Neural cell (in vitro differentiated cells): ENCODE results near the gene ANO4. TPM values are rescaled to one million over a fixed set of nuclear protein-coding genes. Genes with fewer than 3 reads are reported as not detected.

Experiments used
- H2AFZ ChIP-seq: fragments of 200-600, 300-800 bp; sonication (generic), shearing (Covaris generic); 2 replicates; pipeline ENCODE4 v1.6.0; 2014; ENCODE audit warnings: low read depth, mild to moderate bottlenecking, antibody characterized with exemption, low read length, moderate library complexity
- H3F3A ChIP-seq: fragments of 200-600 bp; shearing (Covaris generic); 2 replicates; pipeline ENCODE4 v1.6.1; 2016; ENCODE audit warnings: mild to moderate bottlenecking, moderate library complexity, mixed read lengths, antibody characterized with exemption, low read length; ENCODE audit not compliant: insufficient read depth, poor library complexity, severe bottlenecking
- H3K27ac ChIP-seq: fragments of 200-600, 300-800 bp; sonication (generic), shearing (Covaris generic); 2 replicates; pipeline ENCODE4 v1.5.1; 2014; ENCODE audit warnings: mild to moderate bottlenecking, low read length, moderate library complexity
- H3K27me3 ChIP-seq: fragments of 300-800, 200-600 bp; sonication (generic), shearing (Covaris generic); 2 replicates; pipeline ENCODE4 v1.6.0; 2014; ENCODE audit warnings: mild to moderate bottlenecking, low read depth, low read length, moderate library complexity; ENCODE audit not compliant: insufficient read depth
- H3K36me3 ChIP-seq: fragments of 300-800, 200-600 bp; sonication (generic), shearing (Covaris generic); 2 replicates; pipeline ENCODE4 v1.5.1; 2014; ENCODE audit warnings: mild to moderate bottlenecking, antibody characterized with exemption, low read length, moderate library complexity; ENCODE audit not compliant: insufficient read depth
- H3K4me2 ChIP-seq: fragments of 300-800, 200-600 bp; sonication (generic), shearing (Covaris generic); 2 replicates; pipeline ENCODE4 v1.6.0; 2014; ENCODE audit warnings: mild to moderate bottlenecking, low read length
- H3K4me3 ChIP-seq: fragments of 300-800, 200-600 bp; sonication (generic), shearing (Covaris generic); 2 replicates; pipeline ENCODE4 v1.5.1; 2014; ENCODE audit warnings: mild to moderate bottlenecking, low read length, moderate library complexity
- H3K79me2 ChIP-seq: fragments of 200-600 bp; shearing (Covaris generic); replicated peaks from 2 replicates; pipeline ENCODE4 v1.6.0; 2014; ENCODE audit warnings: mild to moderate bottlenecking, low read length, moderate library complexity; ENCODE audit not compliant: insufficient read depth
- H3K9ac ChIP-seq: fragments of 300-800, 200-600 bp; sonication (generic), shearing (Covaris generic); 2 replicates; pipeline ENCODE4 v1.6.1; 2016; ENCODE audit warnings: mild to moderate bottlenecking, low read length, mixed read lengths
- H3K9me2 ChIP-seq: fragments of 200-600 bp; shearing (Covaris generic); 2 replicates; pipeline ENCODE4 v1.6.1; 2016; ENCODE audit warnings: mild to moderate bottlenecking, low read length, mixed read lengths; ENCODE audit not compliant: insufficient read depth
- H3K9me3 ChIP-seq: fragments of 200-600, 300-800 bp; sonication (generic), shearing (Covaris generic); 2 replicates; pipeline ENCODE4 v1.6.1; 2016; ENCODE audit warnings: mild to moderate bottlenecking, mixed run types, low read length, moderate library complexity, mixed read lengths
- H4K20me1 ChIP-seq: fragments of 200-600 bp; shearing (Covaris generic); 2 replicates; pipeline ENCODE4 v1.6.1; 2016; ENCODE audit warnings: mild to moderate bottlenecking, mixed run types; ENCODE audit not compliant: insufficient read depth
- EP300 ChIP-seq: fragments of 450-650 bp; conservative IDR thresholded peaks from 2 replicates; pipeline ENCODE4 v1.6.1; 2014; ENCODE audit warnings: antibody characterized with exemption, mild to moderate bottlenecking, moderate library complexity; ENCODE audit not compliant: poor library complexity, severe bottlenecking
- EZH2 ChIP-seq: fragments of 200-600, 300-800 bp; shearing (Covaris generic), sonication (generic); IDR thresholded peaks from 2 replicates; pipeline ENCODE4 v1.6.1; 2014; ENCODE audit warnings: antibody characterized with exemption, low read length, borderline replicate concordance, mild to moderate bottlenecking; ENCODE audit not compliant: insufficient read depth, poor library complexity, severe bottlenecking
- MXI1 ChIP-seq: fragments of 450-650 bp; conservative IDR thresholded peaks from 2 replicates; pipeline ENCODE4 v1.6.1; 2014; ENCODE audit warnings: antibody characterized with exemption, mild to moderate bottlenecking; ENCODE audit not compliant: poor library complexity, severe bottlenecking
- POLR2AphosphoS5 ChIP-seq: IDR thresholded peaks from 2 replicates; pipeline ENCODE4 v1.6.1; 2012
- RAD21 ChIP-seq: fragments of 450-650 bp; conservative IDR thresholded peaks from 2 replicates; pipeline ENCODE4 v1.6.1; 2014; ENCODE audit warnings: antibody characterized with exemption, mild to moderate bottlenecking, moderate library complexity
- SMC3 ChIP-seq: fragments of 450-650 bp; conservative IDR thresholded peaks from 2 replicates; pipeline ENCODE4 v1.6.1; 2014; ENCODE audit warnings: antibody characterized with exemption, mild to moderate bottlenecking, moderate library complexity; ENCODE audit not compliant: poor library complexity
- TAF1 ChIP-seq: IDR thresholded peaks from 2 replicates; pipeline ENCODE4 v1.6.1; 2012; ENCODE audit warnings: low read depth
- polyA plus RNA-seq: library from polyadenylated mRNA; depleted of rRNA; stranded (reverse); fragments of >200 nt; gene quantifications from 2 replicates; pipeline ENCODE4 v1.2.3, GENCODE V29; 2014
- TF ChIP-seq, protein P1 (sequence below): fragments of 450-650 bp; IDR thresholded peaks from 2 replicates; pipeline ENCODE4 v1.5.1; 2014; ENCODE audit warnings: antibody characterized with exemption, mild to moderate bottlenecking, moderate library complexity; ENCODE audit not compliant: poor library complexity, severe bottlenecking
- TF ChIP-seq, protein P2 (sequence below): IDR thresholded peaks from 2 replicates; pipeline ENCODE4 v1.6.1; 2012; ENCODE audit warnings: borderline replicate concordance

Gene ANO4
- polyA plus RNA-seq, 1 donor from 2014 or later = 11.1 TPM

DNA sequence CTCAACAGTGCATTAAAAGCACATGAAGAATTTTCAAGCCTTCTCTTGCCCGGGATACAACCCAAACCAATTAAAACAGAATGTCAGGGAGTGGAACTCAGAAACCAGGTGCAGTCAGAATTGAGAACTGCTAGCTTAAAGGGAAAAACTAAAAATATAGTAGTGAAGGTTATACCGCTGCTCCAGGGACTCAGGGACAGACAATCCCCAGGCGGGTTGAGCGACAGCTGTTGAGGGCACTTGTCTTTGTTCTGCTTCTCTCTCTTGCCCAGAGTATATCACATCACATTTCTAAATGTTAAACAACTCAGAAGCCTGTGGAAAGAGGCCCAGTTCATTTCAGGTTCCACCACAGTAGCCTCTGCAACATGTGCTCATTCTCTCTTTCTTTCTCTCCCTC is 322.3 kb downstream of the ANO4 start:
- Histone ChIP-seq H3K4me2 (no peak overlapping the region), H3K27me3 (no peaks in the 10 kb centered on the region), H3K4me3 (no peak overlapping the region), H4K20me1 (no peaks in the 10 kb centered on the region), H3K36me3 (no peaks in the 10 kb centered on the region), H3K9me3 (no peaks in the 10 kb centered on the region), H3K27ac (no peak overlapping the region), H3K9ac (no peak overlapping the region), H3K79me2 (no peaks in the 10 kb centered on the region), H3K9me2 (no peaks in the 10 kb centered on the region), H3F3A (no peaks in the 10 kb centered on the region), H2AFZ (no peak overlapping the region)
- TF ChIP-seq TAF1 (no peak), MXI1 (no peak), EP300 (no peak), EZH2 (no peak), POLR2AphosphoS5 (no peak), RAD21 (no peak), SMC3 (no peak)
- TF ChIP-seq, protein P1, sequence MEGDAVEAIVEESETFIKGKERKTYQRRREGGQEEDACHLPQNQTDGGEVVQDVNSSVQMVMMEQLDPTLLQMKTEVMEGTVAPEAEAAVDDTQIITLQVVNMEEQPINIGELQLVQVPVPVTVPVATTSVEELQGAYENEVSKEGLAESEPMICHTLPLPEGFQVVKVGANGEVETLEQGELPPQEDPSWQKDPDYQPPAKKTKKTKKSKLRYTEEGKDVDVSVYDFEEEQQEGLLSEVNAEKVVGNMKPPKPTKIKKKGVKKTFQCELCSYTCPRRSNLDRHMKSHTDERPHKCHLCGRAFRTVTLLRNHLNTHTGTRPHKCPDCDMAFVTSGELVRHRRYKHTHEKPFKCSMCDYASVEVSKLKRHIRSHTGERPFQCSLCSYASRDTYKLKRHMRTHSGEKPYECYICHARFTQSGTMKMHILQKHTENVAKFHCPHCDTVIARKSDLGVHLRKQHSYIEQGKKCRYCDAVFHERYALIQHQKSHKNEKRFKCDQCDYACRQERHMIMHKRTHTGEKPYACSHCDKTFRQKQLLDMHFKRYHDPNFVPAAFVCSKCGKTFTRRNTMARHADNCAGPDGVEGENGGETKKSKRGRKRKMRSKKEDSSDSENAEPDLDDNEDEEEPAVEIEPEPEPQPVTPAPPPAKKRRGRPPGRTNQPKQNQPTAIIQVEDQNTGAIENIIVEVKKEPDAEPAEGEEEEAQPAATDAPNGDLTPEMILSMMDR = no peak
- TF ChIP-seq, protein P2, sequence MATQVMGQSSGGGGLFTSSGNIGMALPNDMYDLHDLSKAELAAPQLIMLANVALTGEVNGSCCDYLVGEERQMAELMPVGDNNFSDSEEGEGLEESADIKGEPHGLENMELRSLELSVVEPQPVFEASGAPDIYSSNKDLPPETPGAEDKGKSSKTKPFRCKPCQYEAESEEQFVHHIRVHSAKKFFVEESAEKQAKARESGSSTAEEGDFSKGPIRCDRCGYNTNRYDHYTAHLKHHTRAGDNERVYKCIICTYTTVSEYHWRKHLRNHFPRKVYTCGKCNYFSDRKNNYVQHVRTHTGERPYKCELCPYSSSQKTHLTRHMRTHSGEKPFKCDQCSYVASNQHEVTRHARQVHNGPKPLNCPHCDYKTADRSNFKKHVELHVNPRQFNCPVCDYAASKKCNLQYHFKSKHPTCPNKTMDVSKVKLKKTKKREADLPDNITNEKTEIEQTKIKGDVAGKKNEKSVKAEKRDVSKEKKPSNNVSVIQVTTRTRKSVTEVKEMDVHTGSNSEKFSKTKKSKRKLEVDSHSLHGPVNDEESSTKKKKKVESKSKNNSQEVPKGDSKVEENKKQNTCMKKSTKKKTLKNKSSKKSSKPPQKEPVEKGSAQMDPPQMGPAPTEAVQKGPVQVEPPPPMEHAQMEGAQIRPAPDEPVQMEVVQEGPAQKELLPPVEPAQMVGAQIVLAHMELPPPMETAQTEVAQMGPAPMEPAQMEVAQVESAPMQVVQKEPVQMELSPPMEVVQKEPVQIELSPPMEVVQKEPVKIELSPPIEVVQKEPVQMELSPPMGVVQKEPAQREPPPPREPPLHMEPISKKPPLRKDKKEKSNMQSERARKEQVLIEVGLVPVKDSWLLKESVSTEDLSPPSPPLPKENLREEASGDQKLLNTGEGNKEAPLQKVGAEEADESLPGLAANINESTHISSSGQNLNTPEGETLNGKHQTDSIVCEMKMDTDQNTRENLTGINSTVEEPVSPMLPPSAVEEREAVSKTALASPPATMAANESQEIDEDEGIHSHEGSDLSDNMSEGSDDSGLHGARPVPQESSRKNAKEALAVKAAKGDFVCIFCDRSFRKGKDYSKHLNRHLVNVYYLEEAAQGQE = no peak

DNA sequence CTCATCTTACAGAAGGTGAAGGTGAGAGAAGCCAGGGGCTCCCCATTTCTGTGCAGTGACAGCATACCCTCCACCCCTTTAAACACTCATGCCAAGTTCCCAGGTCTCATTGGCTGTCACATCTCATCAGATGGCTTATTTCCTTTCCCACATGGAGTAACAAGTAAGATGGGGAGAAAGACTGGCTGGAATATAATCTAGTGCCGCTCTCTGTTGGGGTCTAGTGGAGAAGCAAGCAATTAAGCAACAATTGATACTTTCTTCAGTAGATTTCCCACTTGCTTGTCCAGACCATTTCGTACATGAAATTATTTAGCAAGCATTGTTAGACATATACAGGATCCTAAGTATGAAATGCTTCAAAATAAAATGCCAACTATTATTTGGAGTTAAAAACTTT is 323.3 kb downstream of the ANO4 start:
- Histone ChIP-seq H2AFZ (no peak overlapping the region), H3K9me3 (no peaks in the 10 kb centered on the region), H3K36me3 (no peaks in the 10 kb centered on the region), H3K9ac (no peak overlapping the region), H3F3A (no peaks in the 10 kb centered on the region), H4K20me1 (no peaks in the 10 kb centered on the region), H3K4me3 (no peak overlapping the region), H3K27ac (no peak overlapping the region), H3K4me2 (no peak overlapping the region), H3K79me2 (no peaks in the 10 kb centered on the region), H3K27me3 (no peaks in the 10 kb centered on the region), H3K9me2 (no peaks in the 10 kb centered on the region)
- TF ChIP-seq RAD21 = no peak
- TF ChIP-seq EZH2 = no peak
- no peak for TF ChIP-seq SMC3
- TF ChIP-seq POLR2AphosphoS5 = no peak
- no peak for TF ChIP-seq TAF1
- TF ChIP-seq EP300 = no peak
- TF ChIP-seq, protein P2 = no peak
- TF ChIP-seq, protein P1 = no peak
- no peak for TF ChIP-seq MXI1
